Brain microvascular endothelial cell (primary cell): ENCODE measurements around the gene COLQ.

ENCODE experiments used
- DNase-seq: peaks from one replicate; pipeline ENCODE4 v3.0.0-alpha.2; 2020
- H3K27ac ChIP-seq: fragments of 250-450 bp; sonication (Bioruptor Pico); 2 replicates; pipeline ENCODE4 v1.5.1; 2020; ENCODE audit warnings: mild to moderate bottlenecking, moderate library complexity
- H3K27me3 ChIP-seq: fragments of 250-450 bp; sonication (Bioruptor Pico); replicated peaks from 2 replicates; pipeline ENCODE4 v1.5.1; 2020; ENCODE audit warnings: mild to moderate bottlenecking
- H3K36me3 ChIP-seq: fragments of 250-450 bp; sonication (Bioruptor Pico); replicated peaks from 2 replicates; pipeline ENCODE4 v1.5.1; 2020; ENCODE audit warnings: mild to moderate bottlenecking
- H3K4me3 ChIP-seq: 2 replicates; pipeline ENCODE4 v1.5.1; 2011; ENCODE audit warnings: low read depth, mild to moderate bottlenecking, control low read depth, low read length, moderate library complexity
- CTCF ChIP-seq: IDR thresholded peaks from 2 replicates; pipeline ENCODE4 v1.5.1; 2011; ENCODE audit warnings: low read depth, mild to moderate bottlenecking, moderate library complexity, low read length, control low read depth, inconsistent platforms; ENCODE audit errors: missing control alignments
- in situ Hi-C: cut with HindIII; loops from 2 replicates; pipeline ENCODE4 v1.10.0; 2017; ENCODE audit warnings: low sequenced_read_pairs, low pct_ligation_motif_present

Gene COLQ

GRCh38 chr3:15497964-15498363, 23.5 kb downstream of the COLQ start:
- no peaks in the 10 kb centered on the region for H3K27me3 ChIP-seq
- DNase-seq: no peak
- H3K36me3 ChIP-seq: no peaks in the 10 kb centered on the region
- no peak for TF ChIP-seq CTCF
- no peak overlapping the region for H3K4me3 ChIP-seq
- H3K27ac ChIP-seq: no peak overlapping the region
- in situ Hi-C loops: no loop called here

- Histone ChIP-seq H3K4me3 (no peak overlapping the region), H3K27me3 (no peaks in the 10 kb centered on the region), H3K36me3 (no peaks in the 10 kb centered on the region), H3K27ac (no peak overlapping the region)
- in situ Hi-C loops: no loop called here
- no peak for DNase-seq
- no peak for TF ChIP-seq CTCF
Measured at GRCh38 chr3:15496341-15496664, 25.2 kb downstream of the COLQ start.

- no peak for TF ChIP-seq CTCF
- Histone ChIP-seq H3K27me3 (no peaks in the 10 kb centered on the region), H3K36me3 (no peaks in the 10 kb centered on the region), H3K4me3 (no peak overlapping the region), H3K27ac (no peak overlapping the region)
- in situ Hi-C loops: no loop called here
- no peak for DNase-seq
Measured at GRCh38 chr3:15495461-15496340, 25.8 kb downstream of the COLQ start.

- TF ChIP-seq CTCF: no peak
- in situ Hi-C loops: no loop called here
- no peaks in the 10 kb centered on the region for H3K27me3 ChIP-seq
- H3K36me3 ChIP-seq: no peaks in the 10 kb centered on the region
- no peak overlapping the region for H3K4me3 ChIP-seq
- H3K27ac ChIP-seq: no peak overlapping the region
- DNase-seq: no peak
Measured at GRCh38 chr3:15493436-15493835, 28.1 kb downstream of the COLQ start.

GRCh38 chr3:15492847-15493360, 28.6 kb downstream of the COLQ start:
- no peak overlapping the region for H3K27ac ChIP-seq
- no peaks in the 10 kb centered on the region for H3K36me3 ChIP-seq
- no peaks in the 10 kb centered on the region for H3K27me3 ChIP-seq
- H3K4me3 ChIP-seq: no peak overlapping the region
- TF ChIP-seq CTCF: no peak
- in situ Hi-C loops: no loop called here
- no peak for DNase-seq

GRCh38 chr3:15491143-15491542, 30.4 kb downstream of the COLQ start:
- no peak for DNase-seq
- in situ Hi-C loops: no loop called here
- Histone ChIP-seq H3K27ac (no peak overlapping the region), H3K27me3 (no peaks in the 10 kb centered on the region), H3K4me3 (no peak overlapping the region), H3K36me3 (no peaks in the 10 kb centered on the region)
- TF ChIP-seq CTCF: no peak
